IMR-90 (cell line): ENCODE data around the gene COL20A1. TPM values are rescaled to one million over a fixed set of nuclear protein-coding genes. Genes with fewer than 3 reads are reported as not detected.

Experiments
- ATAC-seq: fragments of 200-7000 bp; cut with Tn5 transposase; 2 replicates; pipeline ENCODE4 v1.9.1; 2020; ENCODE audit warnings: low read depth, mild to moderate bottlenecking, moderate library complexity
- BruUV-seq: library from RNA; stranded (reverse); fragments of 400-500 nt; replicated peaks from 2 replicates; lab custom pipeline; 2021; lab: Mats Ljungman, UMichigan
- CTCF ChIA-PET: fragments of 300-600 bp; formaldehyde crosslinking; extraction: SDS; loops from one replicate; lab custom pipeline; 2021; ENCODE audit warnings: antibody characterized with exemption; lab: Yijun Ruan, JAX
- POLR2A ChIA-PET: fragments of 300-600 bp; sonication (Branson Sonifier 250); formaldehyde crosslinking; loops from one replicate; lab custom pipeline; 2022; ENCODE audit warnings: antibody characterized with exemption; ENCODE audit not compliant: unreplicated experiment; lab: Charles Lee
- DNase-seq: peaks from one replicate; pipeline ENCODE4 v3.0.0; 2013
- H2AFZ ChIP-seq: replicated peaks from 2 replicates; pipeline ENCODE3; 2013; ENCODE audit warnings: low read length, mild to moderate bottlenecking; ENCODE audit not compliant: poor library complexity
- H2AK5ac ChIP-seq: 2 replicates; pipeline ENCODE4 v1.6.1; 2013; ENCODE audit warnings: low read depth, low read length, inconsistent platforms
- H2AK9ac ChIP-seq: replicated peaks from 2 replicates; pipeline ENCODE3; 2013; ENCODE audit warnings: mild to moderate bottlenecking, low read depth, low read length, moderate library complexity; ENCODE audit not compliant: poor library complexity
- H2BK120ac ChIP-seq: 2 replicates; pipeline ENCODE4 v1.6.1; 2013; ENCODE audit warnings: low read depth, low read length, inconsistent platforms
- H2BK15ac ChIP-seq: 3 replicates; pipeline ENCODE4 v1.6.1; 2013; ENCODE audit warnings: low read depth, low read length, inconsistent platforms
- H2BK20ac ChIP-seq: 2 replicates; pipeline ENCODE4 v1.6.1; 2013; ENCODE audit warnings: low read depth, mild to moderate bottlenecking, inconsistent platforms, low read length, moderate library complexity
- H2BK5ac ChIP-seq: 2 replicates; pipeline ENCODE4 v1.6.1; 2013; ENCODE audit warnings: mild to moderate bottlenecking, low read depth, low read length, inconsistent platforms; ENCODE audit not compliant: poor library complexity, severe bottlenecking
- H3K14ac ChIP-seq: replicated peaks from 2 replicates; pipeline ENCODE4 v1.6.1; 2013; ENCODE audit warnings: low read depth, low read length, inconsistent platforms
- H3K18ac ChIP-seq: 2 replicates; pipeline ENCODE4 v1.6.1; 2013; ENCODE audit warnings: low read depth, low read length, control low read depth
- H3K23ac ChIP-seq: 2 replicates; pipeline ENCODE4 v1.6.1; 2013; ENCODE audit warnings: low read depth, low read length, inconsistent platforms
- H3K27ac ChIP-seq: 2 replicates; pipeline ENCODE4 v1.5.1; 2013; ENCODE audit warnings: mild to moderate bottlenecking, control low read depth, low read length; ENCODE audit not compliant: insufficient read depth
- H3K27me3 ChIP-seq: 2 replicates; pipeline ENCODE4 v1.6.1; 2013; ENCODE audit warnings: low read length; ENCODE audit not compliant: control insufficient read depth, insufficient read depth
- H3K36me3 ChIP-seq: 2 replicates; pipeline ENCODE4 v1.6.1; 2013; ENCODE audit warnings: low read length, mixed read lengths; ENCODE audit not compliant: control insufficient read depth, insufficient read depth
- H3K4ac ChIP-seq: 2 replicates; pipeline ENCODE4 v1.6.1; 2013; ENCODE audit warnings: low read depth, low read length, inconsistent platforms
- H3K4me1 ChIP-seq: 2 replicates; pipeline ENCODE4 v1.6.1; 2013; ENCODE audit warnings: low read length, mixed read lengths; ENCODE audit not compliant: control insufficient read depth, insufficient read depth
- H3K4me2 ChIP-seq: 2 replicates; pipeline ENCODE4 v1.6.1; 2013; ENCODE audit warnings: low read depth, mild to moderate bottlenecking, control low read depth, low read length, moderate library complexity
- H3K4me3 ChIP-seq: 2 replicates; pipeline ENCODE4 v1.5.1; 2013; ENCODE audit warnings: low read depth, mild to moderate bottlenecking, control low read depth, low read length, moderate library complexity; ENCODE audit not compliant: insufficient read depth
- H3K56ac ChIP-seq: 2 replicates; pipeline ENCODE4 v1.6.1; 2013; ENCODE audit warnings: low read length, inconsistent platforms; ENCODE audit not compliant: insufficient read depth; ENCODE audit errors: extremely low read depth
- H3K79me1 ChIP-seq, 2 experiments: 2 replicates each; pipeline ENCODE4 v1.6.1; 2013; ENCODE audit warnings: low read length in 2 of 2, inconsistent platforms in 1 of 2, low read depth in 1 of 2
- H3K9ac ChIP-seq: 2 replicates; pipeline ENCODE4 v1.6.1; 2013; ENCODE audit warnings: low read depth, low read length, control low read depth
- H3K9me1 ChIP-seq: 2 replicates; pipeline ENCODE4 v1.6.1; 2013; ENCODE audit warnings: low read length, inconsistent platforms; ENCODE audit not compliant: insufficient read depth
- H3K9me3 ChIP-seq: 2 replicates; pipeline ENCODE4 v1.6.1; 2013; ENCODE audit warnings: low read length; ENCODE audit not compliant: control insufficient read depth, insufficient read depth
- H4K20me1 ChIP-seq: 2 replicates; pipeline ENCODE4 v1.6.1; 2013; ENCODE audit warnings: low read length, inconsistent platforms; ENCODE audit not compliant: insufficient read depth
- H4K5ac ChIP-seq: 2 replicates; pipeline ENCODE4 v1.6.1; 2013; ENCODE audit warnings: mild to moderate bottlenecking, low read depth, low read length, control low read depth
- H4K8ac ChIP-seq, 2 experiments: 2 replicates each; pipeline ENCODE4 v1.6.1; 2013; ENCODE audit warnings: low read depth in 2 of 2, low read length in 2 of 2, control low read depth in 1 of 2, inconsistent platforms in 1 of 2
- H4K91ac ChIP-seq: 2 replicates; pipeline ENCODE4 v1.6.1; 2013; ENCODE audit warnings: low read depth, low read length, inconsistent platforms; ENCODE audit not compliant: insufficient read depth
- BHLHE40 ChIP-seq: fragments of 150-350 bp; IDR thresholded peaks from 2 replicates; pipeline ENCODE4 v1.6.1; 2016; ENCODE audit warnings: mild to moderate bottlenecking, low read depth, low read length
- CEBPB ChIP-seq: IDR thresholded peaks from 2 replicates; pipeline ENCODE4 v1.6.1; 2012; ENCODE audit warnings: low read depth, low read length, improper control_type of control experiment
- CHD1 ChIP-seq: IDR thresholded peaks from 2 replicates; pipeline ENCODE4 v1.6.1; 2012; ENCODE audit warnings: low read depth, low read length, improper control_type of control experiment
- CTCF ChIP-seq: conservative IDR thresholded peaks from 2 replicates; pipeline ENCODE4 v1.5.1; 2012; ENCODE audit warnings: mild to moderate bottlenecking, low read depth, low read length, improper control_type of control experiment
- FOS ChIP-seq: fragments of 150-350 bp; IDR thresholded peaks from 2 replicates; pipeline ENCODE4 v1.6.1; 2016; ENCODE audit warnings: low read depth, low read length
- MAFK ChIP-seq: IDR thresholded peaks from 2 replicates; pipeline ENCODE4 v1.6.1; 2012; ENCODE audit warnings: low read depth, low read length, improper control_type of control experiment
- MAZ ChIP-seq: IDR thresholded peaks from 2 replicates; pipeline ENCODE4 v1.6.1; 2012; ENCODE audit warnings: low read depth, mild to moderate bottlenecking, low read length, improper control_type of control experiment, moderate library complexity, borderline replicate concordance
- MXI1 ChIP-seq: IDR thresholded peaks from 2 replicates; pipeline ENCODE4 v1.6.1; 2012; ENCODE audit warnings: low read depth, mild to moderate bottlenecking, low read length, moderate library complexity, borderline replicate concordance
- POLR2A ChIP-seq: IDR thresholded peaks from 2 replicates; pipeline ENCODE4 v1.6.1; 2012; ENCODE audit warnings: mild to moderate bottlenecking, low read depth, low read length
- RAD21 ChIP-seq: IDR thresholded peaks from 2 replicates; pipeline ENCODE4 v1.6.1; 2012; ENCODE audit warnings: low read length, improper control_type of control experiment
- RCOR1 ChIP-seq: IDR thresholded peaks from 2 replicates; pipeline ENCODE4 v1.6.1; 2012; ENCODE audit warnings: mild to moderate bottlenecking, low read length, improper control_type of control experiment; ENCODE audit not compliant: insufficient replicate concordance
- RFX5 ChIP-seq: IDR thresholded peaks from 2 replicates; pipeline ENCODE4 v1.8.0; 2012; ENCODE audit warnings: low read depth, mild to moderate bottlenecking, low read length, moderate library complexity
- SMC3 ChIP-seq: fragments of 150-350 bp; IDR thresholded peaks from 2 replicates; pipeline ENCODE4 v1.6.1; 2016; ENCODE audit warnings: low read depth, mild to moderate bottlenecking, antibody characterized with exemption, low read length, moderate library complexity
- WGBS, 2 experiments: methylation state at CpG; one replicate each; pipeline versions ENCODE4 v1.1.5 to v1.1.7; 2013; ENCODE audit warnings: missing lambda C conversion rate in 2 of 2; ENCODE audit not compliant: insufficient read length in 1 of 2; ENCODE audit errors: extremely low coverage in 2 of 2; 5-methylcytosine and 5-hydroxymethylcytosine counted together
- dilution Hi-C: fragments of 300-500 bp; cut with HindIII; formaldehyde crosslinking; loops from one replicate; pipeline ENCODE4 v1.14.3; 2018; ENCODE audit warnings: low sequenced_read_pairs; ENCODE audit not compliant: unreplicated experiment
- in situ Hi-C: fragments of 300-500 bp; cut with MboI; formaldehyde crosslinking; loops from 3 replicates; pipeline ENCODE4 v1.14.3; 2019; ENCODE audit warnings: low sequenced_read_pairs, inconsistent platforms, mixed read lengths
- intact Hi-C: fragments of 100-400 bp; cut with micrococcal nuclease; formaldehyde crosslinking; loops from 2 replicates; pipeline ENCODE4 v1.10.0; 2022
- polyA plus RNA-seq, 3 experiments: library from polyadenylated mRNA; depleted of rRNA; stranded (reverse); fragments of >200 nt; gene quantifications; 2 replicates each; pipeline ENCODE4 v1.2.3, GENCODE V29; 2012; ENCODE audit warnings: low replicate concordance in 1 of 3
- total RNA-seq: library from RNA; depleted of rRNA; stranded (reverse); fragments of >200 nt; gene quantifications from 2 replicates; pipeline ENCODE4 v1.2.3, GENCODE V29; 2012
- TF ChIP-seq, protein P1 (sequence below): fragments of 150-350 bp; IDR thresholded peaks from 2 replicates; pipeline ENCODE4 v1.6.1; 2017; ENCODE audit warnings: mild to moderate bottlenecking, antibody characterized with exemption, low read length, low read depth
- TF ChIP-seq, protein P2 (sequence below): fragments of 150-350 bp; IDR thresholded peaks from 2 replicates; pipeline ENCODE4 v1.6.1; 2016; ENCODE audit warnings: low read depth, mild to moderate bottlenecking, low read length, moderate library complexity, borderline replicate concordance

The COL20A1 gene
- total and polyA plus RNA-seq, 2 of the 4 experiments (the other 2 are of a cell fraction): not detected

DNA sequence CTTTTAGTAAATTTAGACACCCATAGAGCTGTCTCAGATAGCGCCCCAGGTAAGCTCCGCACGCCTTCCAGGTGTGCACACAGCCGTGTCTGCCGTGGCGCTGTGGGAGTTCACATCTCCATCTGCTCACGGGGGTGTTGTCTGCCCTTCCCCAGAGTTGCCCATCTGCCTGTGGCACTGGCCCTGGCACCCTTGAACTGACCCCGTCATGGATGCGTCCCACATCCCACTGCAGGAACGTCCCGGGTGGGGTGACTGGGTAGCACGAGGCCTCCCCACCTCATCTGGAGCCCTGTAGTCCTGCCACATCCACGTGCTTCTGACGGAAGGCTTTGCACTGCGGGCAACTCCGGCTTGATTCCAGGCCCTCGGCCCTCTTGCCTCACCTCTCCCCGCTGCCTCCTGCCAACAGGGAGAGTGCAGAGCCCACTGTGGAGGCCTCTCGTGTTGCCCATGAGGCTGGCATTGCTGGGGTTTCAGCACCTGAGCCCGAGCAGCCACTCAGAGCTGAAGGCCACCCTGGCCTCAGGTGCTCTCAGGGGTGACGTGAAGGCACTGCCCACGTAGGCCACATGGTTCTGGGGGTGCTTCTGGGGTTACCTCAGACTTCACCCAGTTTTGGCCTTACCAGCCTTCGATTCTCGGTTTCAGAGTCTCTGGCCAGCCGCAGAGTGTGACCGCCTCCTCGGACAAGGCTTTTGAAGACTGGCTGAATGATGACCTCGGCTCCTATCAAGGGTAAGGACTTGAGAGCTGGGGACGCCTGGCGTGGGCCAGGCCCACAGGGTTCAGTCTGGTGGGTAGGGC lies 15.3 kb upstream of the COL20A1 start:
- Histone ChIP-seq H2AFZ (no peak overlapping the region), H2BK120ac (no peak overlapping the region), H3K79me1 (peaks cover 18 to 59% of the 10 kb centered on the region in 2 experiments), H3K36me3 (peaks cover 63% of the 10 kb centered on the region), H3K18ac (no peak overlapping the region), H3K27me3 (no peaks in the 10 kb centered on the region), H4K8ac (no peak overlapping the region), H4K5ac (no peak overlapping the region), H3K4me1 (peaks cover 12% of the 10 kb centered on the region), H3K27ac (no peak overlapping the region), H4K91ac (no peak overlapping the region), H3K23ac (no peak overlapping the region), H2BK20ac (no peak overlapping the region), H2BK15ac (no peak overlapping the region), H2AK5ac (no peak overlapping the region), H3K4me2 (no peak overlapping the region), H3K56ac (no peak overlapping the region), H3K9ac (no peak overlapping the region), H2BK5ac (no peak overlapping the region), H3K14ac (no peak overlapping the region), H4K20me1 (peaks cover 78% of the 10 kb centered on the region), H3K4me3 (no peak overlapping the region), H2AK9ac (no peak overlapping the region), H3K4ac (no peak overlapping the region), H3K9me1 (peaks cover 6% of the 10 kb centered on the region; the same call in 1 of the 2 replicates), H3K9me3 (no peaks in the 10 kb centered on the region)
- BruUV-seq: no TSS peak
- in situ Hi-C loops: no loop called here
- ATAC-seq (no peak), DNase-seq (no peak)
- ChIA-PET CTCF (interaction anchor here (1.2 kb wide), 1 partner anchor 53 kb away, joined by 3 read pairs; no protein-coding TSS in a partner anchor), POLR2A (no interaction called here)
- intact Hi-C loops: no loop called here
- dilution Hi-C loops: no loop called here
- WGBS, 2 experiments: 96% methylated on average over 20 of the region's 30 CpGs; no CpG with 5 or more reads in 1 of the 2 experiments
- TF ChIP-seq POLR2A (no peak), MXI1 (no peak), RFX5 (no peak), BHLHE40 (no peak), CTCF (no peak), RCOR1 (no peak), MAFK (no peak), MAZ (no peak), CHD1 (no peak), FOS (no peak), RAD21 (no peak), SMC3 (no peak), CEBPB (no peak)
- TF ChIP-seq, protein P1, sequence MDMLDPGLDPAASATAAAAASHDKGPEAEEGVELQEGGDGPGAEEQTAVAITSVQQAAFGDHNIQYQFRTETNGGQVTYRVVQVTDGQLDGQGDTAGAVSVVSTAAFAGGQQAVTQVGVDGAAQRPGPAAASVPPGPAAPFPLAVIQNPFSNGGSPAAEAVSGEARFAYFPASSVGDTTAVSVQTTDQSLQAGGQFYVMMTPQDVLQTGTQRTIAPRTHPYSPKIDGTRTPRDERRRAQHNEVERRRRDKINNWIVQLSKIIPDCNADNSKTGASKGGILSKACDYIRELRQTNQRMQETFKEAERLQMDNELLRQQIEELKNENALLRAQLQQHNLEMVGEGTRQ: no peak
- TF ChIP-seq, protein P2, sequence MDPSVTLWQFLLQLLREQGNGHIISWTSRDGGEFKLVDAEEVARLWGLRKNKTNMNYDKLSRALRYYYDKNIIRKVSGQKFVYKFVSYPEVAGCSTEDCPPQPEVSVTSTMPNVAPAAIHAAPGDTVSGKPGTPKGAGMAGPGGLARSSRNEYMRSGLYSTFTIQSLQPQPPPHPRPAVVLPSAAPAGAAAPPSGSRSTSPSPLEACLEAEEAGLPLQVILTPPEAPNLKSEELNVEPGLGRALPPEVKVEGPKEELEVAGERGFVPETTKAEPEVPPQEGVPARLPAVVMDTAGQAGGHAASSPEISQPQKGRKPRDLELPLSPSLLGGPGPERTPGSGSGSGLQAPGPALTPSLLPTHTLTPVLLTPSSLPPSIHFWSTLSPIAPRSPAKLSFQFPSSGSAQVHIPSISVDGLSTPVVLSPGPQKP: no peak
